Psoas muscle (tissue), 8 donors: Measurements from ENCODE around the gene KIF19. TPM values are rescaled to one million over a fixed set of nuclear protein-coding genes. Genes with fewer than 3 reads are reported as not detected.
"Not testable (repeated sequence)": the region's sequence is repeated elsewhere in the genome, so short reads cannot be mapped to it uniquely, and the experiment has no call there.

Experiments used
- ATAC-seq, 4 donors: fragments of 200-7000 bp; cut with Tn5 transposase; one replicate each; pipeline ENCODE4 v1.9.1; 2020; ENCODE audit warnings: moderate library complexity in 3 of 4, mild to moderate bottlenecking in 2 of 4
- DNase-seq, 2 donors: peaks; one replicate each; pipeline ENCODE4 v3.0.0-alpha.2; 2020
- H3K27ac ChIP-seq: fragments of 200-600 bp; one replicate; pipeline ENCODE4 v1.8.0; 2022
- H3K27me3 ChIP-seq, 3 donors: fragments of 200-600 bp in 1 of 3; one replicate each; pipeline versions ENCODE4 v1.6.1 to v1.8.0; 2013 to 2022; ENCODE audit warnings: low read length in 2 of 3, mild to moderate bottlenecking in 2 of 3, moderate library complexity in 1 of 3; ENCODE audit not compliant: insufficient read depth in 3 of 3
- H3K36me3 ChIP-seq, 2 donors: fragments of 200-600 bp in 1 of 2; one replicate each; pipeline versions ENCODE4 v1.6.1 to v1.8.0; 2013 to 2022; ENCODE audit warnings: low read depth in 1 of 2, mild to moderate bottlenecking in 1 of 2, moderate library complexity in 1 of 2; ENCODE audit not compliant: insufficient read depth in 1 of 2
- H3K4me1 ChIP-seq: fragments of 200-600 bp; one replicate; pipeline ENCODE4 v1.8.0; 2022
- H3K4me3 ChIP-seq: fragments of 200-600 bp; one replicate; pipeline ENCODE4 v1.8.0; 2022; ENCODE audit warnings: mild to moderate bottlenecking
- H3K9me3 ChIP-seq: fragments of 200-600 bp; one replicate; pipeline ENCODE4 v1.8.0; 2022
- WGBS, 3 donors: extraction: QIAGEN DNeasy Blood & Tissue Kit; methylation state at CpG; one replicate each; pipeline versions ENCODE4 v1.1.6 to v1.1.7; 2013; 5-methylcytosine and 5-hydroxymethylcytosine counted together
- intact Hi-C, 2 donors: fragments of 100-400 bp; cut with DNase I; formaldehyde crosslinking; loops; one replicate each; pipeline versions ENCODE4 v1.11.0 to v1.14.2; 2022
- polyA plus RNA-seq, 3 donors: library from polyadenylated mRNA; stranded (reverse); fragments of 200-250 nt; gene quantifications; one replicate each; pipeline ENCODE4 v1.2.3, GENCODE V29; 2013
- total RNA-seq, 4 donors: library from RNA; stranded (reverse); fragmentation: NEBNext Ultra II Directional in 2 of 4; extraction: Animal tissue kit (Norgen Biotek cat#: 25700) in 2 of 4; gene quantifications; one replicate each; pipeline versions ENCODE4 v1.2.1 to v1.2.4, GENCODE V29; 2021 to 2023
- TF ChIP-seq, protein P1 (sequence below): fragments of 200-600 bp; IDR thresholded peaks from one replicate; pipeline ENCODE4 v1.8.0; 2022; ENCODE audit warnings: antibody characterized with exemption
- donor health status: healthy with polysubstance abuse.
- donor health status: DM: no; HTN: no; CAD: no; lungs with moderate emphysema.
- donor health status: Bipolar disorder and iron deficiency.
- donor health status: healthy.
- donor health status: DM: yes; HTN: yes; CAD: no.
- donor health status: DM: no; HTN: no; CAD: no.
- donor health status: DM: no; HTN: no; CAD: no.
- donor health status: DM: yes; HTN: yes; CAD: no.

The KIF19 gene
- total and polyA plus RNA-seq, 7 donors, result 0.13 to 0.44 (median 0.27) TPM

DNA sequence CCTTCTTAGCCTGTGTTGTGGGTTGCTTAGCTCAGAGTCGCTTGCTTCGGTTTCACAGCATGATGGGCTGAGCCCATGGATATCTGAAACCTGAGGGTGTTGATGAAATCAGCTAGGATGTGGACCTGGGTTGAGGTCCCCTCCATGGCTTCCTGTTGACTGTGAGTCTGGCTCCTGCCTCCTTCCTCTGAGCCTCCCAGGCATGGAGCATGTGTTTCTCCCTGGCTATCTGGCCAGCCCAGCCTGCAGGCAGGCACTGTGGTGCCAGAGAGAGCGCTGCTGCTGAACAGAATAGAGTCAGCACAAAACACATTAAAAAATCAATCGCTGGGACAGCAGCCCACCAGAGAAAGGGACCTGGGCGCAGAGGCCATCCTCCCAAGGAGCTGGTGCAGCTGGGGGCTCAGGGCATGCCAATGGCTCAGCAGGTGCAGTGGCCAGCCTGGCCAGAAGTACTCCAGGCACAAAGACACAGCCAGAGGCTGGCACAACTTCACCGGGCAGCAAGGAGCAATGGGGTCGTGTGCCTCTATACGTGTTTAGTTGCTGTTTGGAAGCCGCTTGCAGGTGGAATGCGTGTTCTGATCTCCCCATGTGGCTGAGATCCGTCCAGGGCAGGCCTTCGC lies 77.6 kb downstream of the KIF19 start:
- Histone ChIP-seq H3K27me3 (no peaks in the 10 kb centered on the region), H3K9me3 (no peaks in the 10 kb centered on the region), H3K27ac (peak overlapping the region; percentile 1), H3K4me1 (peaks cover 15% of the 10 kb centered on the region), H3K36me3 (no peaks in the 10 kb centered on the region), H3K4me3 (no peak overlapping the region)
- DNase-seq (no peak), ATAC-seq (peak in 3 of 4 donors; percentile 29 to 63 (median 54))
- intact Hi-C loops, result no loop called here
- WGBS, 3 donors, result 33 to 45% (median 36%) methylated on average over 12 of the region's 12 CpGs
- TF ChIP-seq, protein P1, sequence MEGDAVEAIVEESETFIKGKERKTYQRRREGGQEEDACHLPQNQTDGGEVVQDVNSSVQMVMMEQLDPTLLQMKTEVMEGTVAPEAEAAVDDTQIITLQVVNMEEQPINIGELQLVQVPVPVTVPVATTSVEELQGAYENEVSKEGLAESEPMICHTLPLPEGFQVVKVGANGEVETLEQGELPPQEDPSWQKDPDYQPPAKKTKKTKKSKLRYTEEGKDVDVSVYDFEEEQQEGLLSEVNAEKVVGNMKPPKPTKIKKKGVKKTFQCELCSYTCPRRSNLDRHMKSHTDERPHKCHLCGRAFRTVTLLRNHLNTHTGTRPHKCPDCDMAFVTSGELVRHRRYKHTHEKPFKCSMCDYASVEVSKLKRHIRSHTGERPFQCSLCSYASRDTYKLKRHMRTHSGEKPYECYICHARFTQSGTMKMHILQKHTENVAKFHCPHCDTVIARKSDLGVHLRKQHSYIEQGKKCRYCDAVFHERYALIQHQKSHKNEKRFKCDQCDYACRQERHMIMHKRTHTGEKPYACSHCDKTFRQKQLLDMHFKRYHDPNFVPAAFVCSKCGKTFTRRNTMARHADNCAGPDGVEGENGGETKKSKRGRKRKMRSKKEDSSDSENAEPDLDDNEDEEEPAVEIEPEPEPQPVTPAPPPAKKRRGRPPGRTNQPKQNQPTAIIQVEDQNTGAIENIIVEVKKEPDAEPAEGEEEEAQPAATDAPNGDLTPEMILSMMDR, result no peak

- intact Hi-C loops, result no loop called here
- TF ChIP-seq, protein P1, result no peak
- Histone ChIP-seq H3K4me1 (peaks cover 15% of the 10 kb centered on the region), H3K9me3 (no peaks in the 10 kb centered on the region), H3K27ac (peak overlapping the region; percentile 1), H3K36me3 (no peaks in the 10 kb centered on the region), H3K27me3 (no peaks in the 10 kb centered on the region), H3K4me3 (no peak overlapping the region)
- ATAC-seq (peak in 1 of 4 donors; percentile 4), DNase-seq (no peak)
- WGBS, 3 donors, result 57 to 67% (median 62%) methylated on average over 7 of the region's 7 CpGs
These were observed 78.2 kb downstream of the KIF19 start for GRCh38 chr17:74404218-74404617.

- H3K27me3 ChIP-seq, result no peaks in the 10 kb centered on the region
- H3K27ac ChIP-seq, result no peak overlapping the region
- WGBS, 3 donors, result 73 to 89% (median 81%) methylated on average over 6 of the region's 6 CpGs
- H3K4me3 ChIP-seq, result no peak overlapping the region
- no peak for DNase-seq
- H3K36me3 ChIP-seq, result no peaks in the 10 kb centered on the region
- H3K9me3 ChIP-seq, result no peaks in the 10 kb centered on the region
- intact Hi-C loops, result no loop called here
- TF ChIP-seq, protein P1, result no peak
- ATAC-seq, result no peak
- peaks cover 15% of the 10 kb centered on the region for H3K4me1 ChIP-seq
These were observed 78.8 kb downstream of the KIF19 start for GRCh38 chr17:74404789-74405188.

DNA sequence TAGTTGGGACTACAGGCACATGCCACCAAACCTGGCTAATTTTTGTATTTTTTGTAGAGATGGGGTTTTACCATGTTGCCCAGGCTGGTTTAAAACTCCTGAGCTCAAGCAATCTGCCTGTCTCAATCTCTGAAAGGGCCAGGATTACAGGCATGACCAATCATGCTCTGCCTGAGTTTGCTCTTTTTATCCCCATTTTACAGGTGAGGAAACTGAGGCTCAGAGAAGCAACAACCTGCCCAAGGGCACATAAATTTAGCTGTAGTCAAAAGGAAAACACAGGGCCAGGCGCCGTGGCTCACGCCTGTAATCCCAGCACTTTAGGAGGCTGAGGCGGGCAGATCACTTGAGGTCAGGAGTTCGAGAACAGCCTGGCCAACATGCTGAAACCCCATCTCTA lies 79.3 kb downstream of the KIF19 start:
- ATAC-seq, intact Hi-C loops, H3K9me3 ChIP-seq, DNase-seq, H3K27ac ChIP-seq, H3K27me3 ChIP-seq, H3K36me3 ChIP-seq, H3K4me3 ChIP-seq: not testable (repeated sequence)
- 90 to 99% (median 95%) methylated on average over 5 of the region's 5 CpGs for WGBS, 3 donors
- peaks cover 15% of the 10 kb centered on the region for H3K4me1 ChIP-seq

Other genes starting within 250 kb of the KIF19 start
- 1,000 to 10,000 TPM; 1,032 to 1,360 (median 1,076) TPM for gene RPL38, start 122.5 kb upstream of the KIF19 start, total RNA-seq
- gene RPL38, start 122.5 kb upstream of the KIF19 start, polyA plus RNA-seq, result 1,000 to 10,000 TPM; 1,779 to 1,956 (median 1,791) TPM
- 10 to 100 TPM in 1 of 4 donors, 1 to 10 TPM in 3; 5.1 to 16.4 (median 7.7) TPM for gene TTYH2, start 112.7 kb upstream of the KIF19 start, total RNA-seq
- 1 to 10 TPM in 2 of 3 donors, under 1 TPM in 1; 0.89 to 5.1 (median 2.9) TPM for gene TTYH2, start 112.7 kb upstream of the KIF19 start, polyA plus RNA-seq
- not detected for gene DNAI2, start 52.0 kb upstream of the KIF19 start, total RNA-seq
- not detected for gene DNAI2, start 52.0 kb upstream of the KIF19 start, polyA plus RNA-seq
- not detected for gene BTBD17, start 35.6 kb downstream of the KIF19 start, total RNA-seq
- not detected for gene BTBD17, start 35.6 kb downstream of the KIF19 start, polyA plus RNA-seq
- not detected for gene GPR142, start 41.3 kb downstream of the KIF19 start, total RNA-seq
- gene GPR142, start 41.3 kb downstream of the KIF19 start, polyA plus RNA-seq, result not detected
- gene GPRC5C, start 105.9 kb downstream of the KIF19 start, total RNA-seq, result 100 to 1,000 TPM in 2 of 4 donors, 10 to 100 TPM in 2; 57.0 to 123 (median 97.7) TPM
- gene GPRC5C, start 105.9 kb downstream of the KIF19 start, polyA plus RNA-seq, result 10 to 100 TPM; 42.9 to 47.7 (median 44.8) TPM
- 1 to 10 TPM in 2 of 4 donors, under 1 TPM in 2; 0.54 to 2.4 (median 1.2) TPM for gene CD300A, start 140.4 kb downstream of the KIF19 start, total RNA-seq
- under 1 TPM; 0.29 to 0.69 (median 0.38) TPM for gene CD300A, start 140.4 kb downstream of the KIF19 start, polyA plus RNA-seq
- gene CD300LB, start 205.2 kb downstream of the KIF19 start, total RNA-seq, result under 1 TPM in 2 of 4 donors, not detected in 2; 0.11 to 0.15 TPM
- under 1 TPM in 2 of 3 donors, not detected in 1; 0.01 to 0.05 TPM for gene CD300LB, start 205.2 kb downstream of the KIF19 start, polyA plus RNA-seq
- gene CD300C, start 219.9 kb downstream of the KIF19 start, total RNA-seq, result under 1 TPM; 0.32 to 0.44 (median 0.41) TPM
- gene CD300C, start 219.9 kb downstream of the KIF19 start, polyA plus RNA-seq, result under 1 TPM; 0.03 to 0.27 (median 0.18) TPM
- not detected for gene CD300H, start 241.3 kb downstream of the KIF19 start, total RNA-seq
- gene CD300H, start 241.3 kb downstream of the KIF19 start, polyA plus RNA-seq, result not detected